Caki2 (cell line): ENCODE data around the gene CASQ2. TPM values are rescaled to one million over a fixed set of nuclear protein-coding genes. Genes with fewer than 3 reads are reported as not detected.
A peak's percentile ranks its signal among the peaks of the same experiment; 100 is the strongest.

Source experiments
- DNase-seq: peaks from one replicate; pipeline ENCODE4 v3.0.0-alpha.2; 2015; ENCODE audit warnings: low read depth
- in situ Hi-C: cut with HindIII; loops from 2 replicates; pipeline ENCODE4 v1.10.0; 2016; ENCODE audit warnings: low sequenced_read_pairs, low pct_unique_long_range_greater_than_20kb, mixed read lengths
- total RNA-seq: library from RNA; depleted of rRNA; stranded (reverse); fragments of >200 nt; shearing (Covaris generic); gene quantifications from 2 replicates; pipeline ENCODE4 v1.2.3, GENCODE V29; 2014; ENCODE audit warnings: low replicate concordance

The CASQ2 gene
- total RNA-seq, 1 experiment from 2014 or later: not detected

DNA sequence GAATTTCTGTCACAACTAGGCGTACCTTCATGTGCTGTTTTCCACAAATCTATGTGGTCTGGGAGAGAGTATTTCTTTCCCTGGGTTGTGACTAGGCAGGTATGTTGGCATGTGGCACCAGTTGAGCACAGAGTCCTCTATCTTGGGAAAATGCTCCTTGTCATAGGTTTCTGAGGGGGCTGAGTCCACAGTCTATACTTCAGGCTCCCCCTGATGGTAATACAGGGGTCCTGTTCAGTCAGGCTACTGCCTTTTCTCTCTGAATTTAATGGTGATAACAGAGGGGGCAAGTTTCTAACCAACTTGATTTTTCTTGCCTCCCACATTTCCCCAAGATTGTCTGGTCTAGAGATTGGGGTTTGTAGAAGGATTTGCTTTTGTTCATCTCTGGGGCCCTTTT is 90.9 kb downstream of the CASQ2 start:
- no peak for DNase-seq
- in situ Hi-C loops: no loop called here

DNA sequence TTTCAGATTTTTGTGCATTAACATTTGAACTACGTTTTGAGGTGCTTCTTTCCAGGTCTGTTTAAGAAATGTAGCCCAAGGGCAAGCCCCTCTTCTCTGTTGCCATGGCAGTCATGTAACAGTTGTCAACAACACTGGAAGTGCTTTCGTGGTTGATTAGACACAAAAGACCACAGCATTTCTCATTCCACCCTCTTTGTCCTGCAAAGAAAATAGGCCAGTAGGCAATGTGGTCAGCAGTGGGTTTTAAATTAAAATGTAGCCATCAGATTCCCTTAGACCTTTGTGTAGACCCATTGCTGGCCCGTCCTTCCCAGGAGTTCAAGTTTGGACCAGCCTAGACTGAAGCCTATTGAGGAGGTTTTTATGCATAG is 91.3 kb downstream of the CASQ2 start:
- DNase-seq: peak; percentile 72
- in situ Hi-C loops: no loop called here

DNA sequence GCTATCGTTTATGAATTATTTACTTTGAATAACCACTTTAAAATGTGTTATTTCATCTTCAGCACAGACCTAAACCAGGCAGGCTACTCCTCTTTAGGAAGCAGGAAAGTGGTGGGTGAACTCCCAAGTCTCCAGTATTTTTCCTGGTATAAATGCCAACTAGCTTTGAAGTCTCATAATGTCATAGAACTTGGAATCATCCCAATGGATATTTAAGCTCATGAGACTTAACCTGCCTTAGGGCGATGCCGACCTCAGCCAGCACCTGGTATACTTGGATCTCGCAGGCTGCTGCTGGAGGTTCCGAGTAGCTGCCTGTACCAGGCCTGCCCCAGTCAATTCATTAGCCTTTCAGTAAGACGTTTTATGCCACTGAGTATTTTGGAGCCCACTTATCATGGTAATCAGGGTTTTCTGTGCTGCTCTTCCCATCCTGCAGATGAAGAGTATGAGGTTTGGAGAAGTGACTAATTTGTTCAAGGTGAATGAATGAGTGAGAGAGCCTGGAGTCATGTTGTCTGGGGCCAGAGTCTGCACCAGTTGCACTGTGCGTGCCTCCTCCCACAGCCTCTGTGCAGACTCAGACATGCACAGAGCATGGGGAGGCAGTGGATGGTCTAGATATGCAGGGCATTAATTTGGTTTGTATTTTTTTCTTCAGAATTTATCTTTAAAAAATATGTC is 91.9 kb downstream of the CASQ2 start:
- no peak for DNase-seq
- in situ Hi-C loops: no loop called here

DNA sequence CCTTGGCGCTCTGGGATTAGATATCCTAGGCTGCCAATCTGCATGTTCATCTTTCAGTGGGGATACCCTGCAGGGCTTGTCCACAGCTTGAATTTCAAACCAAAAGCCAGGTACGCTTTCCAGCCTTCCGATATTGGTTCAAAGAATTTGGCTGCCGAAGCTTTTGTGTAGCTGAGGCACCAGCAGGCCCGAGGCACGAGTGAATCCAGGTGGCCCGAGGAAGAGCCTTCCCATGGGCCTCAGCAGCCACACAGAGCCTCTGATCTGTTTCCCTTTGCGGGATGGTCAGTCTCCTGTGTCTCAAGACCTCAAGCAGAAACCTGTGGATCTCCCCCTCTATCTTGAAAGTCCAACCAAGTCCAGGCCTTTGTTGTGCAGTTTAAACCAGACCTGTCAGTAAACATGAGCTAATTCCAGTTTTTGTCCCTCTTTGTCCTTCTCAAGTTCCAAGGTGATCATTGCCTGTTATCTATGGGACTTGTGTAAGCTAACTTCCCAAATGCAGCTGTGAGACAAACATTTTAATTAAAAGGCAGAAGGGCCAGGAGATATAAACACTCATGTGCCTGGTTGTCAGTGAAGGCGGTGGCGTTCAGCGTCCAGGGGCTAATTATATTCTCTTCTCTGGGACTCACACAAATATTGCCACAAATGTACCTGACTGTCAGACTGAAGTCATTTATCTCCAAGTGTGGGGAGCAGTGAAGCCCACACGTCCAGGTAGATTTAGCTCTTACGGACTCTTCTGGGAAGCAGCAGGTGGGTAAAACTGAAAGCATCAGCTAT is 96.1 kb downstream of the CASQ2 start:
- DNase-seq: no peak

DNA sequence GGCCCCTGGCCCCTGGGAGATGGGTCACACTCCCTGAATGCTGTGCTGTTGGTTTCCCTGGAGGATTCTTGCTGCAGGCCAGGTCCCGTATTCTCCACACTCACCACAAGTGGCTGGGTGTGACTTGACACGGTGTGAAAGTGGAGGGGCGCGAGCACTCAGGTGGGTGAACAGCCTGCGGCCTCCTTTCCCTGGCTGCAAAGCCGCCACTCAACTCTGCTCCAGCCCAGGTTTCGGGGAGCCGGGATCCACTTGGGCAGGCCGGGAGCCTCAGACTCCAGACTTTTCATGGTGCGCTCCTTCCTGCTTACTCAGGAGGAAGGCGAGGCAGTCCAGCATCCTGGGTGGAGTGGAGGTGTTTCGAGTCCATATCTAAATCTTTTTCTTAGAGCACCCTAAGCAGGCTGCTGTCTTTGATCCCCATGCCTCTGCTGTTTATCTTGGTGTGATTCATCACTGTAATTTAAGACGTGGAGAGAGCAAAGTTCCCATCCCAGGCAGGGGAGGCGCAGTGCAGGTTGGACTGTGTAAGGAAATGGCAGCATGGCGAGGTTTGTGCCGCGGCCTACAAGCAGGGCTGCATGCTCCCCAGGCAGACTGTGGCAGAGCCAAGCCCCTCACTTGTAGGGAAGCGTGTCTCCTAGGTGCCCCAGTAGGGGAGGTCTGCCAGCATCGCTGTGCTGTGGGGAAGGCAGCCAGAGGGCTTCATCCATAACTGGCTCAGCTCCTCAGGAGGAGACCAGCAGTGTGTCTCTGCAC is 97.2 kb downstream of the CASQ2 start:
- in situ Hi-C loops: no loop called here
- DNase-seq: peak; percentile 30

More for the DNA sequence above, 96.1 kb downstream of the CASQ2 start:
- in situ Hi-C loops: no loop called here

DNA sequence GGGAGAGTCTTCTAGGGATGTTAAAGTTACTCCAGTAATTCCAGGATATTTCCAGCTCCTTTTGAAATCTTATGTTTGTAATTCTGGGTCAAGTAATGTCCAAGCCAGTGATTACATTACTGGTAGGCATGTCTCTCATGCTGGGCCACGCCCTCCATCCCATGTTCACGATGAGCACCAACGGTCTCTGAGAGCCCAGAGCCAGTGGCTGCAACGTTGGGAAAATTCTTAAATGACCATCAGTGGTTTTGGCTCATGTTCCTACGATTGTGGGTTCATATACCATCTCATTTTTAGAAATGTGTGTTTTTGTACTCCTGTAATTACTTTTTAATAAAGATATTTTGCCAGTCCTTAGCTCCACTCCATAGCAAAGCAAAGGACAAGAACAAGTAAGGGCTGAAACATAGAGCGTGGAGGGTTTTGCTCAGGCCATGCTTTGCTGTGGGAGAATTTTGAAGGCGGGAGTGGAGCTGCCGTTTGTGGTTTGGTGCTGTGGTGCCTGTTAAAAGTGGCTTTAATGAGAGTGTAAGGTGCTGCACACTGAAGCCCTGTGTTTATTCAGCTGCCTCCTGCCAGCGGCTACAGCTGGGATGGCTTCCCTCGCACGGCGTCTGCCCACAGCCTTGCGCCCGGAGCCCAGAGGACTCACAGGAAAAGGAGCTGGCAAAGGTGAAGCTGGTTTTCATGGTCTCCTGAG is 97.9 kb downstream of the CASQ2 start:
- DNase-seq: no peak
- in situ Hi-C loops: no loop called here

DNA sequence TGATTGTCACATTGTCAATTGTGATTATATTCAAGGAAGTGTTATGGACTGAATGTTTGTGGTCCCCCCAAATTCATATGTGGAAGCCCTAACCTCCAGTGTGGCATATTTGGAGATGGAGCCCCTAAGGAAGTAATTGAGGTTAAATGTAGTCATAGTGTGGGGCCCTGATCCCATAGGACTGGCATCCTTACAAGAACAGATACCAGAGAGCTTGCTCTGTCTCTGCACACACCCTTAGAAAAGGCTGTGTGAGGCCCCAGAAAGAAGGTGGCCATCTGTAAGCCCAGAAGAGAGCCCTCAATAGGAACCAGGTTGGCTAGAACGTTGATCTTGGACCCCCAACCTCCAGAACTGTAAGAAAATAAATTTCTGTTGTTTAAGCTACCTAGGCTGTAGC is 98.6 kb downstream of the CASQ2 start:
- no peak for DNase-seq
- in situ Hi-C loops: no loop called here

DNA sequence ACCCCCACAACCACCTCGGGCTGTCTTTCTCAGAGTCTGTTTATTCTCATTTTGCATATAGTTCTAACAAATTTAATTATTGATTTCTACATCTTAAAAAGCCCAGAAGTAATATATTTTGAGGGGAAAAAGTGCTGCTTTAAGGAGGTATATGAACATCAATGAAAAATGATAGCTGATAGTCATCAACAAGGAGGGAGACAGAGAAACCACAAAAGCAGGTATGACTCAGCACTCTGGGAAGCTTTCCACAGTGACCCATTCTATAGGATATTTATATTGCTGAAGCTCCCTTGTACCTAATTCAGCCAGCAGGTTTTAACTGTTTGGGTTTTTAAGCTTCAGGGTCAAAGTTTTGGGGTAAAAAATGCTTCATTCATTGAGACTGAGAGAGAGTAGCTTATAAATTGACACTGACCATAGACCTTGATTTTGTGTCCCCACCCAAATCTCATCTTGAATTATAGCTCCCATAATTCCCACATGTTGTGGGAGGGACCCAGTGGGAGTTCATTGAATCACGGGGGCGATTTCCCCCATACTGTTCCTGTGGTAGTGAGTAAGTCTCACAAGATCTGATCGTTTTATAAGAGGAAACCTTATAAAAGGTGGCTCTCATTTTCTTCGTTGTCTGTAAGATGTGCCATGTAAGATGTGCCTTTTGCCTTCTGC is 99.4 kb downstream of the CASQ2 start:
- in situ Hi-C loops: no loop called here
- no peak for DNase-seq

DNA sequence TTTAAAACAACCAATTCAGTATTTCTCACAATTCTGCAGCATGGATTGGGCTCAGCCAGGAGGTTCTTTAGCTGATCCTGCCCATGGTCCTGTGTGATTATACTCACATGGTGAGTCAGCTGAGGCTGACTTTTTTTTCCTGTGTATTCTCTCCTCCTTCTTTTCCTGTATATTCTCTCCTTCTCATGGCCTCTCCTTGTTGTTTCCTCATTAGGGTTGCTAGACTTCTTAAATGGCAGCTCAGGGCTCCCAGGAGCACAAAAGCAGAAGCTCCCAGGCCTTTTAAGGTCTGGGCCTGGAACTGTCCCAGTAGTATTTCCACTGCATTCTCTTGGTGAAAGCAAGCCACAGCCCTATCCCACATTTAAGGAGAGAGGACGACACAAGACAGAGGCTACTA is 99.9 kb downstream of the CASQ2 start:
- no peak for DNase-seq
- in situ Hi-C loops: no loop called here

DNA sequence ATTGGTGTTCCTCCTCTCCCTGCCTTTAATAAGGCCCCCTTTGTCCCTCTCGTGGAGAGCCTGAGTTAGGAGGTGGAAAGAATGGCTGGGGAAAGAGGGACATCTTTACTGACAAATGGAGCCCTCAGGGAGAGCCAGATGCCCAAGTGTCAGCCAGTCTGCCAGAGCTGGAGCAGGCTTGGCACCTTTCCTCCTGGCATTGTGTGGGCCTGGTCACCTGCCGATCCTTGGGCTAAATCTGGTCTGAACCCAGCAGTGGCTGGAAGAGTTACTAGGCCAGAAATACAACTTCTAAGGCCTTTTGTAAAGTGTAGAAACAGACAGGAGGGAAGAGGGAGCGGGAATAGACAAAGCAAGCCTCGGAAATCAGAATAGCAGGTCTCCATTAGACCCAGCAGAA is 101.8 kb downstream of the CASQ2 start:
- in situ Hi-C loops: no loop called here
- no peak for DNase-seq

DNA sequence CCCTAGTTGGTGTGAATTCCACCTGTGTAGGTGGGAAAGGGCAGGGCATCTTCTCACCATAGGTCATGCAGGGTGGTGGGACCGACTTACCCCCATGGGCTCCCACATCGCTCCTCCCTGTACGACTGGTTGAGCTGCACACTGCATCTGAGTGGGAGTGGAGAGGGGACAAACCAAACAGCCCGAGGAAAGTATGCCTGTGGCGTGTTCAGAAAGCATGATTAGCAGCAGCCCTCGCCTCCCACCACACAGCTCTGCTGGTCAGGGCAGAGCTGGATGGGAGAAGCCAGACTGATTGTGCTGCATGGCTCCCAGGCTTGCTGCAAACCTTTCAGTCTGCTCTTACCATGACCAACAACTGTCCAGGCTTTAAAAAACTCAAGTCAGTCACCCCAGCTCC is 102.3 kb downstream of the CASQ2 start:
- DNase-seq: no peak
- in situ Hi-C loops: no loop called here

DNA sequence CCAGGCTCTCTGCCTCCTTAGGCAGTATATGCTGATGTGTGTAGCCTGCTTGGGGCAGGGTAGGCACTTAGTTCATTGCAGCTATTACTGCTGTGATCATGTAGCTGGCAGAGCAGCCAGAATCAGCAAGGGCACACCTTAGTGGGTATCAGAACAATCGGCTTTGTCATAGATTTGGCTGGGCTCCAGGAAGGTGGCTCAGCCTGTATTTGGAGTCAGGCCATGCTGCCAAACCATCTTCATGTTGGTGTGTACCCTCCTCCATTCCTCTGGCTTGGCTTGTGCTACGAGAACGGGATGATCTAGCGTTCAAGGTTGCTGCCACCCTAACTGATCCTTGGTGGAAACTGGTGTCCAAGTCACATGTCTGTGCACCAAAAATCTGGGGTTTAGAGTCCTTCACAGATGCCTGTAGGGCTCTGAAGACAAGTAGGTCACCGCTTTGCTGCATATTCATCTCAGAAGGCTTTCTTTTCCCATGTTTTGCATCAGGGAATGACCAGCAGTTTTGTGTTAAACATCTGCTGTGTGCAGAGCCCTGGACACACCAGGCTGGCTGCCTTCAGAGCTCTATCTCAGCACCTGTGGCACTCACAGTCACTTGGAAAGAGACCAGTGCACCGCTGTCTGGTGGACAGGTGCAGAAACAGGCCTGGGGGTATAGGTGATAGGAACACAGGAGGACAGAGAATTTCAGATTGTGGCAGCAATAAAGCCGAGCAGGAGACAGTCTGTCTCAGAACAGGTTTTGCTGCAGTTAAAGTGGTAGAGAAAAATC is 103.0 kb downstream of the CASQ2 start:
- in situ Hi-C loops: no loop called here

DNA sequence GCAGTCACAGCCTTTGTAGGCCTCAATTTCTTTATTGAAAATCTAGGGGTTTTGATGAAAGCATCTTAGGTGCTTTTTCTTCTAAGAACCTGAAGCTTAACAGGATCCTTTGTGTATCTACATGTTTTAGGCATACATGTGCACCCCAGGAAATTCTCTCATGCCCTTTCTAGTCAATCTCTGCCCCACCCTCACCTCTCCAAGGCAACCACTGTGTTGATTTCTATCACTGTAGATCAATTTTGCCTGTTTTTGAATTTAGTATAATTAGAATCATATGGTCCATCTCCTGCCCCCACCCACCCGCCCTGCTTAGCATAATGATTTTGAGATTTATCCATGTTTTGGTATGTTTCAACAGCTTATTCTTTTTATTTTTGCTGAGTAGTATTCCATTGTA is 107.4 kb downstream of the CASQ2 start:
- DNase-seq: no peak
- in situ Hi-C loops: no loop called here

More for the DNA sequence above, 103.0 kb downstream of the CASQ2 start:
- no peak for DNase-seq

DNA sequence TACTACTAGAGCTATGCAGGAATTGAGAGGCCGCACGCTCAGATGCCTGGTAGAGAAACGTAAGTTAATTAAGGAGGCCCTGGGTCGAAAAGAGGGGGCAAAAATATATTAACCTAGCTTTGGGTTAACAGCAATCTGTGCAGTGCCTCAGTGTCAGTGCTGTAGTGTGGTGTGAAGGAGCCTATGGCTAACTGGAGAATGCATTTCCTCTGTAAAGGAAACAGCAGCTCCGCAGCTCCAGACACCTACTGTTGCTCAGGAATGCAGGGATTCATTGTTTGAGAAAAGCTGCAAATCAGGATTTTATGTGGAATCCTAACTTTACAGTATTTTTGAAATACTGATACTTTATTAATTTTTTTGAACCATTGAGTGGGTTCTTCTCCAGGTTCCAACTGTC is 108.4 kb downstream of the CASQ2 start:
- in situ Hi-C loops: no loop called here
- no peak for DNase-seq

DNA sequence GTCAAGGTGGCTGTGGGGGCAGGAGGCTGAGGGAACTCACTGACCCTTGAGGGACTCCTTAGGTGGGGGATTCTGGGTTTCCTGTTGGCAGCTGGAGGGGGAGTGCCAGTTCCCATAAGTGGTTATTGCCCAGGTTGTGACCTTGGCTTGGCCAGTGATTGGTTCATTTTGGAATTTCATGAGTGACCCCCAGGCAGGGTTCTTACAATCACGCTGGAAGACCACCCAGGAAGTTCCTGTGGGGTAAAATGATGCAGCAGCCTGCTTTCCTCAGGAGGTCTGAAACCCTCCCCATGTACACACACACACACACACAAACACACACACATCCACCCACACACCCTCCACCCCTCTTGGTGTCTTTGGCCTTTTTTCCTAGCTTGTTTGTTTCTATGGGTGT is 109.9 kb downstream of the CASQ2 start:
- no peak for DNase-seq
- in situ Hi-C loops: no loop called here

DNA sequence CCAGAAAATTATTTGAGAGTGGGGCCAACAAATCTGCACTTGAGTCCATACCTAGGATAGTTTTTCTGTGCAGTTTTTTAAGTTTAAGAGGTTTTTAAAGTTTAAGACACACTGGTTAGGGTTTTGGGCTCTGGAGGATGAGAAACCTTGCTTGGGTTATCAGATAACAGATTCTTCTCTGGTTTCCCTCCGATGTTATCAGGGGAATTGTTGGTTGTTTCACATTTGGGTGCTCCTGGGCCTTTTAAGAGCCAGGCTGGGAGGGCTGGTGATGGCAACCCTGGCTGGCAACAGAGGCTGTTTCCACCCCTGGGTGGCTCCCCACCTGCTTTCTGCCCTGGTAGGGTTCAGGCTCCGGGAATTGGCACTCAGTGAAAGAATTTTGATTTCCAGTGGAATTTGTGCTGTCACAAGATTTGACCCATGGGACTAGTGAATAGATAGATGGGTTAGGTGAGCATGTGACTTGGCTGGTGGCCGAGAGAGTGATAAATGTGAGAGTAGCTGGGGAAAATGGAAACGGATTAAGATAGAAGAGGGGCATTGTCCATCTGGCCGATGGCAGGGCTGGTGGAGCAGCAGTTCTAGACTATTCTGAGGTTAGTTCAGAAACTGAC is 111.9 kb downstream of the CASQ2 start:
- in situ Hi-C loops: no loop called here
- DNase-seq: no peak

DNA sequence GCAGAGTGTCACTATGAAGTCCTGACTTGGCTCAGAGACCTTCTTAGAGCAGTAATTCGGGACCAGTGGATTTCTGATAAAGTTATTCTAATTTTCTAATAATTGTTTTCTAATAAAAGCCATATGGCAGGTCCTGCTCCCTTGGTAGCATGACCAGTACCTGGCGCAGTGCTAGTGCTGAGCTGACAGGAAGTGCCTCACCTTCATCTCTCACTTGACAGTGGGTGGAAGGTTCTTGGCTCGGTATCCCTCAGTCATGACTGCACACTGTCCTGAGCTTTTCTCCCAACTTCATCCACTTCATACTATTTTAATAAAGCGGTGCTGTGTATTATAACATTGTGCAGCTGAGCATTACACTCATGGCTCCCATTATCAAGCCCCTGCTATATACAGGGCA is 112.6 kb downstream of the CASQ2 start:
- no peak for DNase-seq
- in situ Hi-C loops: no loop called here
